Testis (tissue), 2 donors: ENCODE results near the gene CABYR.

Experiments
- POLR2A ChIP-seq: fragments of 450-650 bp; IDR thresholded peaks from one replicate; pipeline ENCODE4 v1.6.1; 2017; ENCODE audit warnings: antibody characterized with exemption, mild to moderate bottlenecking, moderate library complexity
- TF ChIP-seq, protein P1 (sequence below), 3 experiments: fragments of 450-650 bp in 2 of 3; fragments of 200-600 bp in 1 of 3; sonication (generic) in 1 of 3; IDR thresholded peaks; one replicate each; pipeline ENCODE4 v1.5.1; 2016 to 2019; ENCODE audit warnings: antibody characterized with exemption in 3 of 3, mild to moderate bottlenecking in 2 of 3, moderate library complexity in 1 of 3

DNA sequence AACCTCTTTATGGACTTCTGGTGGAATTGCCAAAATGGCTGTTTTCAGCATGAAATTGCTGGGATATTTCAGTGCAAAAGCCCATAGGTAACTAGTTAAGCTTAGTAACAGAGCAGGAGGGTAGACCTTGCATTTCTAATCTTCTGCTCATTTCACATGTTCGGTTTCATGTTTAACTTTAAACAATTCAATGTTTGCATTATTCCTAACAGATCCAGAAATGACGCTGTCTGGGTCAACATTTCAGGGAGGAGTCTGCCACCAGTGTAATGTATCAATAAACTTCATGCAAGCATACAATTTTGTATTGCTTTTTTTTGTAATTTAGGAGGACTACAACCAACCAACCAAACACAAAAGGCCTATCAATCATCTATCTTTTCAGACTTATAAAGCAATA is 22.4 kb downstream of the CABYR start:
- TF ChIP-seq, protein P1, sequence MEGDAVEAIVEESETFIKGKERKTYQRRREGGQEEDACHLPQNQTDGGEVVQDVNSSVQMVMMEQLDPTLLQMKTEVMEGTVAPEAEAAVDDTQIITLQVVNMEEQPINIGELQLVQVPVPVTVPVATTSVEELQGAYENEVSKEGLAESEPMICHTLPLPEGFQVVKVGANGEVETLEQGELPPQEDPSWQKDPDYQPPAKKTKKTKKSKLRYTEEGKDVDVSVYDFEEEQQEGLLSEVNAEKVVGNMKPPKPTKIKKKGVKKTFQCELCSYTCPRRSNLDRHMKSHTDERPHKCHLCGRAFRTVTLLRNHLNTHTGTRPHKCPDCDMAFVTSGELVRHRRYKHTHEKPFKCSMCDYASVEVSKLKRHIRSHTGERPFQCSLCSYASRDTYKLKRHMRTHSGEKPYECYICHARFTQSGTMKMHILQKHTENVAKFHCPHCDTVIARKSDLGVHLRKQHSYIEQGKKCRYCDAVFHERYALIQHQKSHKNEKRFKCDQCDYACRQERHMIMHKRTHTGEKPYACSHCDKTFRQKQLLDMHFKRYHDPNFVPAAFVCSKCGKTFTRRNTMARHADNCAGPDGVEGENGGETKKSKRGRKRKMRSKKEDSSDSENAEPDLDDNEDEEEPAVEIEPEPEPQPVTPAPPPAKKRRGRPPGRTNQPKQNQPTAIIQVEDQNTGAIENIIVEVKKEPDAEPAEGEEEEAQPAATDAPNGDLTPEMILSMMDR (IDR thresholded peaks at IDR 0.05) = no peak
- no peak for TF ChIP-seq POLR2A
